Fibroblast of peridontal ligament (primary cell): ENCODE results near the gene FUS.
"Not testable (repeated sequence)": the region's sequence is repeated elsewhere in the genome, so short reads cannot be mapped to it uniquely, and the experiment has no call there.

Experiments
- DNase-seq: peaks from one replicate; pipeline ENCODE4 v3.0.0-alpha.2; 2010; ENCODE audit errors: extremely low read depth

FUS gene

GRCh38 chr16:31186930-31187807 lies 7.2 kb downstream of the FUS start:
- no peak for DNase-seq

- DNase-seq, result no peak
These were observed 7.9 kb downstream of the FUS start for GRCh38 chr16:31187808-31188189.

- DNase-seq, result no peak
These were observed 8.8 kb downstream of the FUS start for GRCh38 chr16:31188450-31189411.

- no peak for DNase-seq
These were observed 9.5 kb downstream of the FUS start for GRCh38 chr16:31189412-31189778.

- DNase-seq, result no peak
These were observed 10.1 kb downstream of the FUS start for GRCh38 chr16:31190061-31190460.

- DNase-seq, result no peak
These were observed 11.0 kb downstream of the FUS start for GRCh38 chr16:31190818-31191444.

- no peak for DNase-seq
These were observed 11.9 kb downstream of the FUS start for GRCh38 chr16:31191697-31192428.

GRCh38 chr16:31192856-31193642 lies 13.1 kb downstream of the FUS start:
- no peak for DNase-seq

- DNase-seq, result no peak
These were observed 13.9 kb downstream of the FUS start for GRCh38 chr16:31193874-31194273.

- no peak for DNase-seq
These were observed 15.0 kb downstream of the FUS start for GRCh38 chr16:31194898-31195297.

GRCh38 chr16:31195861-31196260 lies 15.9 kb downstream of the FUS start:
- DNase-seq, result not testable (repeated sequence)

- no peak for DNase-seq
These were observed 16.6 kb downstream of the FUS start for GRCh38 chr16:31196324-31197088.

- DNase-seq, result no peak
These were observed 18.4 kb downstream of the FUS start for GRCh38 chr16:31198207-31198882.

GRCh38 chr16:31199430-31200041 lies 19.6 kb downstream of the FUS start:
- DNase-seq, result no peak

- DNase-seq, result not testable (repeated sequence)
These were observed 20.2 kb downstream of the FUS start for GRCh38 chr16:31200111-31200510.

- peak; percentile 37 for DNase-seq
These were observed 21.1 kb downstream of the FUS start for GRCh38 chr16:31200821-31201568.

- DNase-seq, result no peak
These were observed 21.9 kb downstream of the FUS start for GRCh38 chr16:31201582-31202413.
